ENCODE measurements around the gene AOX1. TPM values are rescaled to one million over a fixed set of nuclear protein-coding genes. Genes with fewer than 3 reads are reported as not detected.

AOX1 gene
- total and polyA plus RNA-seq, 10 of the 15 experiments (the other 5 are each of a cell fraction or from before 2014, with no cell fraction given): 0.03 to 0.56 (median 0.19) TPM; not detected in 6

GRCh38 chr2:200578778-200579177 lies 7.0 kb upstream of the AOX1 start:
- ChIA-PET CTCF (interaction anchor here (1.0 to 1.8 kb wide), 7 partner anchors 8 to 126 kb away, joined by 3 to 10 read pairs (median 5); no protein-coding TSS in a partner anchor), RAD21 (ENCODE audit: unreplicated experiment) (interaction anchor here (0.5 to 1.8 kb wide), 6 partner anchors 9 to 323 kb away, joined by 3 to 16 read pairs (median 3); no protein-coding TSS in a partner anchor), POLR2A (no interaction called here), SMC1A (ENCODE audit: uncharacterized antibody, unreplicated experiment) (interaction anchor here (1.0 to 1.6 kb wide), 4 partner anchors 95 to 157 kb away, joined by 3 to 13 read pairs (median 4); no protein-coding TSS in a partner anchor)
- WGBS (ENCODE audit: insufficient coverage, insufficient replicate concordance, low lambda C conversion rate, missing lambda C conversion rate): 53% methylated on average over 1 of the region's 1 CpG
- H3K4me1 ChIP-seq (ENCODE audit: control insufficient read depth, insufficient read depth, low read length): no peaks in the 10 kb centered on the region
- peak; percentile 5 for DNase-seq (ENCODE audit: low read depth, low spot score)
- no peak overlapping the region for H2AFZ ChIP-seq (ENCODE audit: control insufficient read depth, low read depth, low read length)
- TF ChIP-seq, protein P1, sequence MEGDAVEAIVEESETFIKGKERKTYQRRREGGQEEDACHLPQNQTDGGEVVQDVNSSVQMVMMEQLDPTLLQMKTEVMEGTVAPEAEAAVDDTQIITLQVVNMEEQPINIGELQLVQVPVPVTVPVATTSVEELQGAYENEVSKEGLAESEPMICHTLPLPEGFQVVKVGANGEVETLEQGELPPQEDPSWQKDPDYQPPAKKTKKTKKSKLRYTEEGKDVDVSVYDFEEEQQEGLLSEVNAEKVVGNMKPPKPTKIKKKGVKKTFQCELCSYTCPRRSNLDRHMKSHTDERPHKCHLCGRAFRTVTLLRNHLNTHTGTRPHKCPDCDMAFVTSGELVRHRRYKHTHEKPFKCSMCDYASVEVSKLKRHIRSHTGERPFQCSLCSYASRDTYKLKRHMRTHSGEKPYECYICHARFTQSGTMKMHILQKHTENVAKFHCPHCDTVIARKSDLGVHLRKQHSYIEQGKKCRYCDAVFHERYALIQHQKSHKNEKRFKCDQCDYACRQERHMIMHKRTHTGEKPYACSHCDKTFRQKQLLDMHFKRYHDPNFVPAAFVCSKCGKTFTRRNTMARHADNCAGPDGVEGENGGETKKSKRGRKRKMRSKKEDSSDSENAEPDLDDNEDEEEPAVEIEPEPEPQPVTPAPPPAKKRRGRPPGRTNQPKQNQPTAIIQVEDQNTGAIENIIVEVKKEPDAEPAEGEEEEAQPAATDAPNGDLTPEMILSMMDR (IDR thresholded peaks at IDR 0.05 in 2 of 3, conservative IDR thresholded peaks at IDR 0.05 in 1 of 3; ENCODE audit: control insufficient read depth in 2 of 3, extremely low read depth in 1 of 3, insufficient read depth in 1 of 3, low read depth in 3 of 3, low read length in 3 of 3): peak; percentile 31 to 46 (median 45); a peak in 5 of 6 replicates
- TF ChIP-seq, protein P2, sequence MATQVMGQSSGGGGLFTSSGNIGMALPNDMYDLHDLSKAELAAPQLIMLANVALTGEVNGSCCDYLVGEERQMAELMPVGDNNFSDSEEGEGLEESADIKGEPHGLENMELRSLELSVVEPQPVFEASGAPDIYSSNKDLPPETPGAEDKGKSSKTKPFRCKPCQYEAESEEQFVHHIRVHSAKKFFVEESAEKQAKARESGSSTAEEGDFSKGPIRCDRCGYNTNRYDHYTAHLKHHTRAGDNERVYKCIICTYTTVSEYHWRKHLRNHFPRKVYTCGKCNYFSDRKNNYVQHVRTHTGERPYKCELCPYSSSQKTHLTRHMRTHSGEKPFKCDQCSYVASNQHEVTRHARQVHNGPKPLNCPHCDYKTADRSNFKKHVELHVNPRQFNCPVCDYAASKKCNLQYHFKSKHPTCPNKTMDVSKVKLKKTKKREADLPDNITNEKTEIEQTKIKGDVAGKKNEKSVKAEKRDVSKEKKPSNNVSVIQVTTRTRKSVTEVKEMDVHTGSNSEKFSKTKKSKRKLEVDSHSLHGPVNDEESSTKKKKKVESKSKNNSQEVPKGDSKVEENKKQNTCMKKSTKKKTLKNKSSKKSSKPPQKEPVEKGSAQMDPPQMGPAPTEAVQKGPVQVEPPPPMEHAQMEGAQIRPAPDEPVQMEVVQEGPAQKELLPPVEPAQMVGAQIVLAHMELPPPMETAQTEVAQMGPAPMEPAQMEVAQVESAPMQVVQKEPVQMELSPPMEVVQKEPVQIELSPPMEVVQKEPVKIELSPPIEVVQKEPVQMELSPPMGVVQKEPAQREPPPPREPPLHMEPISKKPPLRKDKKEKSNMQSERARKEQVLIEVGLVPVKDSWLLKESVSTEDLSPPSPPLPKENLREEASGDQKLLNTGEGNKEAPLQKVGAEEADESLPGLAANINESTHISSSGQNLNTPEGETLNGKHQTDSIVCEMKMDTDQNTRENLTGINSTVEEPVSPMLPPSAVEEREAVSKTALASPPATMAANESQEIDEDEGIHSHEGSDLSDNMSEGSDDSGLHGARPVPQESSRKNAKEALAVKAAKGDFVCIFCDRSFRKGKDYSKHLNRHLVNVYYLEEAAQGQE (IDR thresholded peaks at IDR 0.05; ENCODE audit: low read depth, low read length): no peak
- TF ChIP-seq RAD21 (IDR thresholded peaks at IDR 0.05; ENCODE audit: insufficient read depth, low read depth, low read length): peak; percentile 63
- TF ChIP-seq SMC3 (IDR thresholded peaks at IDR 0.05; ENCODE audit: borderline replicate concordance, low read length): peak; percentile 51; the same call in 1 of the 2 replicates
- TF ChIP-seq, protein P3, sequence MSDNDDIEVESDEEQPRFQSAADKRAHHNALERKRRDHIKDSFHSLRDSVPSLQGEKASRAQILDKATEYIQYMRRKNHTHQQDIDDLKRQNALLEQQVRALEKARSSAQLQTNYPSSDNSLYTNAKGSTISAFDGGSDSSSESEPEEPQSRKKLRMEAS (IDR thresholded peaks at IDR 0.05; ENCODE audit: low read depth, low read length): no peak
- peak; percentile 87 for ATAC-seq
- H3K79me2 ChIP-seq (ENCODE audit: control insufficient read depth, insufficient read depth, low read length): no peaks in the 10 kb centered on the region
- H3K27ac ChIP-seq (ENCODE audit: control insufficient read depth, insufficient read depth): no peak overlapping the region
- no peak overlapping the region for H3K9ac ChIP-seq (ENCODE audit: control insufficient read depth, insufficient read depth, low read length)
- peaks cover 2 to 6% of the 10 kb centered on the region in 2 experiments; a peak in 3 of 4 replicates for H3K36me3 ChIP-seq (ENCODE audit: control insufficient read depth in 2 of 2, insufficient read depth in 2 of 2, low read length in 1 of 2)
- BruUV-seq (replicated peaks): no TSS peak
- FAIRE-seq: no peak
- no peaks in the 10 kb centered on the region for H3K9me3 ChIP-seq (replicated peaks; ENCODE audit: control insufficient read depth, insufficient read depth, low read length)
- H3K4me3 ChIP-seq: no peak overlapping the region
- in situ Hi-C loops (cut with MboI): no loop called here
- no peaks in the 10 kb centered on the region for H4K20me1 ChIP-seq (ENCODE audit: control insufficient read depth, insufficient read depth)
- no peaks in the 10 kb centered on the region for H3K27me3 ChIP-seq (replicated peaks in 1 of 2; ENCODE audit: control insufficient read depth in 2 of 2, insufficient read depth in 2 of 2, low read length in 1 of 2)
- H3K4me2 ChIP-seq (ENCODE audit: control insufficient read depth, insufficient read depth): no peak overlapping the region
- intact Hi-C loops (cut with micrococcal nuclease; ENCODE audit: unreplicated experiment): loop anchor here (5.0 kb wide), 2 partner anchors 124 to 601 kb away; no protein-coding TSS in a partner anchor

Data from GM12878 (cell line).